GM12865 (cell line): ENCODE measurements around the gene CCDC80.
A peak's percentile ranks its signal among the peaks of the same experiment; 100 is the strongest.
"Not testable (repeated sequence)": the region's sequence is repeated elsewhere in the genome, so short reads cannot be mapped to it uniquely, and the experiment has no call there.

Source experiments
- DNase-seq: peaks from one replicate; pipeline ENCODE4 v3.0.0; 2010; ENCODE audit warnings: low read depth
- H3K4me3 ChIP-seq: 2 replicates; pipeline ENCODE4 v1.5.1; 2011; ENCODE audit warnings: mild to moderate bottlenecking, low read depth, low read length, control low read depth
- TF ChIP-seq, protein P1 (sequence below): IDR thresholded peaks from 2 replicates; pipeline ENCODE4 v1.5.1; 2011; ENCODE audit warnings: low read length, control low read depth, low read depth, inconsistent platforms; ENCODE audit not compliant: insufficient read depth; ENCODE audit errors: missing control alignments

Gene CCDC80

DNA sequence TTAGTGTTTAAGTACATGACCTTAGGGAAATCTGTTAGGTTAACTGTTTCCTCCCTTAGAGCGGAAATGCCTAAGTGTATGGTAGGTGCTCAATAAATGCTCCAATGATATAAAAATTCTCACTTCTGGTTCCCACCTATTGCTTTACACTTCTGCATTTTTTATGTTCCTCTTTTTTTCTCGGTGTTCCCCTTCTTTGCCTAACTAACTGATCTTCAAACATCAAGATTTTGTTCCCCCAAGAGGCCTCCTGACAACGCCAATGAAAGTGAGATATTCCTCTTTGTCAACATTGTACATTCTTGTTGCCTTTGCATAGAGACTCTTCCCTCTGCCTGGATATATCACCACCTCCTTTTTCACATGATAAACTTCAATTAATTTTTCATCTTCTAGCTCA lies 61.7 kb downstream of the CCDC80 start:
- no peak overlapping the region for H3K4me3 ChIP-seq
- DNase-seq, result no peak
- TF ChIP-seq, protein P1, sequence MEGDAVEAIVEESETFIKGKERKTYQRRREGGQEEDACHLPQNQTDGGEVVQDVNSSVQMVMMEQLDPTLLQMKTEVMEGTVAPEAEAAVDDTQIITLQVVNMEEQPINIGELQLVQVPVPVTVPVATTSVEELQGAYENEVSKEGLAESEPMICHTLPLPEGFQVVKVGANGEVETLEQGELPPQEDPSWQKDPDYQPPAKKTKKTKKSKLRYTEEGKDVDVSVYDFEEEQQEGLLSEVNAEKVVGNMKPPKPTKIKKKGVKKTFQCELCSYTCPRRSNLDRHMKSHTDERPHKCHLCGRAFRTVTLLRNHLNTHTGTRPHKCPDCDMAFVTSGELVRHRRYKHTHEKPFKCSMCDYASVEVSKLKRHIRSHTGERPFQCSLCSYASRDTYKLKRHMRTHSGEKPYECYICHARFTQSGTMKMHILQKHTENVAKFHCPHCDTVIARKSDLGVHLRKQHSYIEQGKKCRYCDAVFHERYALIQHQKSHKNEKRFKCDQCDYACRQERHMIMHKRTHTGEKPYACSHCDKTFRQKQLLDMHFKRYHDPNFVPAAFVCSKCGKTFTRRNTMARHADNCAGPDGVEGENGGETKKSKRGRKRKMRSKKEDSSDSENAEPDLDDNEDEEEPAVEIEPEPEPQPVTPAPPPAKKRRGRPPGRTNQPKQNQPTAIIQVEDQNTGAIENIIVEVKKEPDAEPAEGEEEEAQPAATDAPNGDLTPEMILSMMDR, result no peak

DNA sequence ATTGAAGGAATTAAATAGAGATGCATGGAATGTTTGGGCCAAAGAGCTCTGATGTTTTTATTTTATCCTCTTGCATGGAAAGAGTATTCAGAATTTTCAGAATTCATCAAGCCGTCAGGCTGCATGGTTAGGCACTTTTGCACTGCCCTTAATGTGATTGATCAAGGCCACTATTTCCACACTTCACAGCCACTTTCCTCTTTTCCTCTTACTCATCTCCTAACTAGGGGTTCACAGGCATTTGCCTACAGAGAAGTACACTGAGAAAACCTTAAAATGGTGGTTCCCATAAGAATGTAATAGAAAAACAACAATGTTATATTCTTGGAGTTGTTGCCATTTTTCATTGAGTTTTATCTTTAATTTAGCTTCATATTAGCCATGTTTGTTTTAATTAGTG lies 68.2 kb downstream of the CCDC80 start:
- TF ChIP-seq, protein P1, result no peak
- no peak overlapping the region for H3K4me3 ChIP-seq
- DNase-seq, result no peak

DNA sequence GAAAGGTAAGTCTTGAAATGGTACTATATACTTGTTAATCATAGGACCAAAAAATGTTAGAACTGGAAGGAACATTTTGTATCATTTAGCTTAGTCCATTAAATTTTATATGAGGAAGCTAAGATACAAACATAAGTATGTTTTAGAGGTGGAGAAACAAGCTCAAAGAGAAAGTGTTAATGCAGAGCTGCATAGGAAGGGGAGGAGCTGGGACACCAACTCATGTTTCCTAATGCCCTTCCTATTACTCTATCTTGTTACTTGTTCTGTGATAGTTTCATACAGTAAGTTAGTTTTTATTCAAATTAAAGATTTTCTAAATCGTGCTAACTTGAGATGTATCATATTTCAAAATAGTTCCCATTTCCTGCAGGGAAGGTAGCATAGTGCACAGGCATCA lies 71.7 kb downstream of the CCDC80 start:
- TF ChIP-seq, protein P1, result no peak

DNA sequence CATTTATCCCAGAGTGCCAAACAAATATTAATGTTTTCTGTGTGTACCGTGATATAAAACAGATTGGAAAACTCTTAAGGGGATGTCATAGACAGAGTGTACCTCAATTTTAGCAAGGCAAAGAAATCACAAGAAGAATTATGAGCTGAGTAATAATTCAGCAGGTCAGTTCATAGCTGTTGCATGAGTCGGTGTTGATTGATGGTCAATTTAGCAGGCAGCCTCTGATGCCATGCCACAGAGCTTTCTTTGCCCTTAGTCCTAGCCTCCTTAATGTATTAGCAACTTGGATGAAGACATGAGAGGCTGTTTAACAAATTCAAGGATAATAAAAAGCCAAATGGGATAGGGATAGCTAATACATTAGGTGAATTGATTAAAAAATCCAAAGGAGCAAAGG lies 72.3 kb downstream of the CCDC80 start:
- TF ChIP-seq, protein P1, result no peak
- no peak for DNase-seq
- no peak overlapping the region for H3K4me3 ChIP-seq

More for the DNA sequence above, 71.7 kb downstream of the CCDC80 start:
- no peak for DNase-seq
- H3K4me3 ChIP-seq, result no peak overlapping the region

DNA sequence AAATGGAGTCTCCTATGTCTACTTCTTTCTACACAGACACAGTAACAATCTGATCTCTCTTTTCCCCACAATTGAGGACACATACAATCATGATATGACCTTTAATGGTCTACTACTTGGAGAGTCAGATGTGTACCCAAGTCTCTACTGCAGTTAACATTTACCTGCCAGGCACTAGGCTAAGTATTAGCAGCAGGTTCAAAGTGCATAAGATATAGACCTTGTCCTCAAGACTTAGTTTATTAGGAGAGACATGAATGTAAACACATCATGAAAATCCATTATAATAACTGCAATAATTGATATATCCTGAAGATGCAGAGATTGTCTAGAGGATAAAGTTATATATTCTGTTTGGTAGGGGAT lies 76.0 kb downstream of the CCDC80 start:
- DNase-seq, result no peak
- TF ChIP-seq, protein P1, result no peak
- H3K4me3 ChIP-seq, result no peak overlapping the region

DNA sequence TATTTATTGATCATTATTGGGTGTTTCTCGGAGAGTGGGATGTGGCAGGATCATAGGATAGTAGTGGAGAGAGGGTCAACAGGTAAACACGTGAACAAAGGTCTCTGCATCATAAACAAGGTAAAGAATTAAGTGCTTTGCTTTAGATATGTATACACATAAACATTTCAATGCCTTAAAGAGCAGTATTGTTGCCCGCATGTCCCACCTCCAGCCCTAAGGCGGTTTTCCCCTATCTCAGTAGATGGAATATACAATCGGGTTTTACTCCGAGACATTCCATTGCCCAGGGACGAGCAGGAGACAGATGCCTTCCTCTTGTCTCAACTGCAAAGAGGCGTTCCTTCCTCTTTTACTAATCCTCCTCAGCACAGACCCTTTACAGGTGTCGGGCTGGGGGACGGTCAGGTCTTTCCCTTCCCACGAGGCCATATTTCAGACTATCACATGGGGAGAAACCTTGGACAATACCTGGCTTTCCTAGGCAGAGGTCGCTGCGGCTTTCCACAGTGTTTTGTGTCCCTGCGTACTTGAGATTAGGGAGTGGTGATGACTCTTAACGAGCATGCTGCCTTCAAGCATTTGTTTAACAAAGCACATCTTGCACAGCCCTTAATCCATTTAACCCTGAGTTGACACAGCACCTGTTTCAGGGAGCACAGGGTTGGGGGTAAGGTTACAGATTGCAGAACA lies 76.5 kb downstream of the CCDC80 start:
- not testable (repeated sequence) for H3K4me3 ChIP-seq, DNase-seq

DNA sequence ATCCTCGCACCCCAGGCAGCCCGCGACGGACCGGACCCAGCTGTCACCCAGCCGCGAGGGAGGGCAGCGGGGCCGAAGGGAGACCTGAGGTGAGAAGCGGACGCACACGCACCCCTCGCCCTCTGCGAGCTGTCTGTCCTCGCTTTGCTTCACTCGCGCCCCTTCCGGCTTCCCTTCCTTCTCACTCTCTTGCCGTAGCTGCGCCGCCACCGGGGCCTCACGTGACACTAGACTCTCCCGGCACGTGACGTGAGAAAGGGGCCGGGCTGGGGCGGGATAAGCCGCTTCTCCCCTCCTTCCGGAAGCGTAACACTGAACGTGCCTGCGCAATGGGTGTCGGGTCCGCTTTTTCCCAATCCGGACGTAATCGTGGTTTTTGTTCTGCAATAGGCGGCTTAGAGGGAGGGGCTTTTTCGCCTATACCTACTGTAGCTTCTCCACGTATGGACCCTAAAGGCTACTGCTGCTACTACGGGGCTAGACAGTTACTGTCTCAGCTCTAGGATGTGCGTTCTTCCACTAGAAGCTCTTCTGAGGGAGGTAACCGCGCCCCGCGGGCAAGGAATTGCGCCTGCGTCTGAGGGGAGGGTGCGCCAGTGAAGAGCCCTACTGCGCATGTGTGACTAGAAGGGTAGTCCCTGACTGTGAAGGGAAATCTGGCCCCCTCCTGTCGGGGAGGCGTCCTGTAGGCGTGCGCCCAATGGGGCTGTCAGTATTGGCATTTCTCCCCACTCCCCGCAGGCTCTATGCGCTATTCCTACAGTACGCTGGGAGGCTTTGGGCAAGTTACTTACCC lies 79.0 kb downstream of the CCDC80 start, which contains the start of the genes ATG3 and SLC35A5:
Gene ATG3 (minus strand): TSS at position 229 of the 796 bp plus-strand sequence. CDS start 434 bp downstream, outside the sequence.
Gene SLC35A5 (plus strand): TSS at position 312 of the 796 bp plus-strand sequence. CDS start 1,359 bp downstream, outside the sequence.
- DNase-seq, result peak; percentile 99
- H3K4me3 ChIP-seq, result peak within 1 kb of the TSS; percentile 83
- TF ChIP-seq, protein P1, result no peak
